ENCODE results near the gene PSMD9.
A peak's percentile ranks its signal among the peaks of the same experiment; 100 is the strongest.
"Not testable (repeated sequence)": the region's sequence is repeated elsewhere in the genome, so short reads cannot be mapped to it uniquely, and the experiment has no call there.

The PSMD9 gene

GRCh38 chr12:121873216-121873569, 15.4 kb upstream of the PSMD9 start:
- DNase-seq (ENCODE audit: low spot score) = no peak

- no peak for DNase-seq (ENCODE audit: low spot score)
Measured at GRCh38 chr12:121874071-121874470, 14.5 kb upstream of the PSMD9 start.

- DNase-seq (ENCODE audit: low spot score) = no peak
Measured at GRCh38 chr12:121875582-121875981, 13.0 kb upstream of the PSMD9 start.

- DNase-seq (ENCODE audit: low spot score) = not testable (repeated sequence)
Measured at GRCh38 chr12:121876080-121876447, 12.5 kb upstream of the PSMD9 start.

- DNase-seq (ENCODE audit: low spot score) = no peak
Measured at GRCh38 chr12:121883315-121883660, 5.3 kb upstream of the PSMD9 start.

GRCh38 chr12:121885129-121885528, 3.5 kb upstream of the PSMD9 start:
- DNase-seq (ENCODE audit: low spot score) = not testable (repeated sequence)

GRCh38 chr12:121888083-121888477, 510 bp upstream of the PSMD9 start:
- no peak for DNase-seq (ENCODE audit: low spot score)

GRCh38 chr12:121889274-121889624, 659 bp downstream of the PSMD9 start:
- DNase-seq (ENCODE audit: low spot score) = no peak

- DNase-seq (ENCODE audit: low spot score) = not testable (repeated sequence)
Measured at GRCh38 chr12:121889661-121890060, 1.1 kb downstream of the PSMD9 start.

GRCh38 chr12:121892673-121893561, 4.3 kb downstream of the PSMD9 start:
- DNase-seq (ENCODE audit: low spot score) = no peak

- DNase-seq (ENCODE audit: low spot score) = no peak
Measured at GRCh38 chr12:121893961-121894460, 5.4 kb downstream of the PSMD9 start.

GRCh38 chr12:121894633-121895032, 6.0 kb downstream of the PSMD9 start:
- peak; percentile 39 for DNase-seq (ENCODE audit: low spot score)

GRCh38 chr12:121898287-121898686, 9.7 kb downstream of the PSMD9 start:
- DNase-seq (ENCODE audit: low spot score) = no peak

GRCh38 chr12:121899590-121899989, 11.0 kb downstream of the PSMD9 start:
- no peak for DNase-seq (ENCODE audit: low spot score)

- no peak for DNase-seq (ENCODE audit: low spot score)
Measured at GRCh38 chr12:121903202-121903601, 14.6 kb downstream of the PSMD9 start.

- no peak for DNase-seq (ENCODE audit: low spot score)
Measured at GRCh38 chr12:121905746-121906145, 17.2 kb downstream of the PSMD9 start.

GRCh38 chr12:121908702-121909101, 20.1 kb downstream of the PSMD9 start:
- no peak for DNase-seq (ENCODE audit: low spot score)

- DNase-seq (ENCODE audit: low spot score) = no peak
Measured at GRCh38 chr12:121911824-121912585, 23.4 kb downstream of the PSMD9 start.

GRCh38 chr12:121915841-121916321, 27.3 kb downstream of the PSMD9 start:
- no peak for DNase-seq (ENCODE audit: low spot score)

GRCh38 chr12:121916719-121917118, 28.1 kb downstream of the PSMD9 start:
- DNase-seq (ENCODE audit: low spot score) = no peak

- DNase-seq (ENCODE audit: low spot score) = no peak
Measured at GRCh38 chr12:121917950-121918678, 29.5 kb downstream of the PSMD9 start, which contains the start of gene CFAP251. Gene CFAP251 (plus strand): TSS chr12:121918592. CDS start chr12:121921306, 2,714 bp downstream.

GRCh38 chr12:121918679-121919038, 30.1 kb downstream of the PSMD9 start:
- DNase-seq (ENCODE audit: low spot score) = no peak
